Effector memory CD8-positive, alpha-beta T cell (primary cell): ENCODE measurements around the gene KIF1B.

ENCODE experiments used
- ATAC-seq: fragments of 150-1000 bp; cut with Tn5 transposase; replicated peaks from 2 replicates; pipeline ENCODE4 v1.10.0; 2021; ENCODE audit warnings: mild to moderate bottlenecking, moderate library complexity
- DNase-seq, 3 experiments: peaks; one replicate each; pipeline ENCODE4 v3.0.0; 2021
- H3K27ac Mint-ChIP-seq, 2 donors: one replicate each; pipeline ENCODE4 v1.8.0; 2022; ENCODE audit warnings: mild to moderate bottlenecking in 2 of 2, mixed read lengths in 2 of 2, moderate library complexity in 2 of 2
- H3K27me3 Mint-ChIP-seq, 2 donors: one replicate each; pipeline ENCODE4 v1.8.0; 2022; ENCODE audit warnings: mixed read lengths in 2 of 2
- H3K36me3 Mint-ChIP-seq: one replicate; pipeline ENCODE4 v1.8.0; 2022; ENCODE audit warnings: mild to moderate bottlenecking, moderate library complexity, mixed read lengths; ENCODE audit not compliant: insufficient read depth
- H3K4me1 Mint-ChIP-seq, 2 donors: one replicate each; pipeline ENCODE4 v1.8.0; 2022; ENCODE audit warnings: low read depth in 2 of 2, mixed read lengths in 2 of 2
- H3K4me3 Mint-ChIP-seq, 2 donors: one replicate each; pipeline ENCODE4 v1.8.0; 2022; ENCODE audit warnings: mild to moderate bottlenecking in 2 of 2, mixed read lengths in 2 of 2, moderate library complexity in 2 of 2
- H3K9me3 Mint-ChIP-seq, 2 donors: one replicate each; pipeline ENCODE4 v1.8.0; 2022; ENCODE audit warnings: mixed read lengths in 2 of 2
- total RNA-seq, 9 experiments: gene quantifications; one replicate each; lab custom pipeline; 2026; lab: John Stamatoyannopoulos, UW

KIF1B gene, protein sequence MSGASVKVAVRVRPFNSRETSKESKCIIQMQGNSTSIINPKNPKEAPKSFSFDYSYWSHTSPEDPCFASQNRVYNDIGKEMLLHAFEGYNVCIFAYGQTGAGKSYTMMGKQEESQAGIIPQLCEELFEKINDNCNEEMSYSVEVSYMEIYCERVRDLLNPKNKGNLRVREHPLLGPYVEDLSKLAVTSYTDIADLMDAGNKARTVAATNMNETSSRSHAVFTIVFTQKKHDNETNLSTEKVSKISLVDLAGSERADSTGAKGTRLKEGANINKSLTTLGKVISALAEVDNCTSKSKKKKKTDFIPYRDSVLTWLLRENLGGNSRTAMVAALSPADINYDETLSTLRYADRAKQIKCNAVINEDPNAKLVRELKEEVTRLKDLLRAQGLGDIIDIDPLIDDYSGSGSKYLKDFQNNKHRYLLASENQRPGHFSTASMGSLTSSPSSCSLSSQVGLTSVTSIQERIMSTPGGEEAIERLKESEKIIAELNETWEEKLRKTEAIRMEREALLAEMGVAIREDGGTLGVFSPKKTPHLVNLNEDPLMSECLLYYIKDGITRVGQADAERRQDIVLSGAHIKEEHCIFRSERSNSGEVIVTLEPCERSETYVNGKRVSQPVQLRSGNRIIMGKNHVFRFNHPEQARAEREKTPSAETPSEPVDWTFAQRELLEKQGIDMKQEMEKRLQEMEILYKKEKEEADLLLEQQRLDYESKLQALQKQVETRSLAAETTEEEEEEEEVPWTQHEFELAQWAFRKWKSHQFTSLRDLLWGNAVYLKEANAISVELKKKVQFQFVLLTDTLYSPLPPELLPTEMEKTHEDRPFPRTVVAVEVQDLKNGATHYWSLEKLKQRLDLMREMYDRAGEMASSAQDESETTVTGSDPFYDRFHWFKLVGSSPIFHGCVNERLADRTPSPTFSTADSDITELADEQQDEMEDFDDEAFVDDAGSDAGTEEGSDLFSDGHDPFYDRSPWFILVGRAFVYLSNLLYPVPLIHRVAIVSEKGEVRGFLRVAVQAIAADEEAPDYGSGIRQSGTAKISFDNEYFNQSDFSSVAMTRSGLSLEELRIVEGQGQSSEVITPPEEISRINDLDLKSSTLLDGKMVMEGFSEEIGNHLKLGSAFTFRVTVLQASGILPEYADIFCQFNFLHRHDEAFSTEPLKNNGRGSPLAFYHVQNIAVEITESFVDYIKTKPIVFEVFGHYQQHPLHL (N-terminal part only)
- total RNA-seq, result 47.8 to 110 (median 64.8) reads per million in 9 experiments

DNA sequence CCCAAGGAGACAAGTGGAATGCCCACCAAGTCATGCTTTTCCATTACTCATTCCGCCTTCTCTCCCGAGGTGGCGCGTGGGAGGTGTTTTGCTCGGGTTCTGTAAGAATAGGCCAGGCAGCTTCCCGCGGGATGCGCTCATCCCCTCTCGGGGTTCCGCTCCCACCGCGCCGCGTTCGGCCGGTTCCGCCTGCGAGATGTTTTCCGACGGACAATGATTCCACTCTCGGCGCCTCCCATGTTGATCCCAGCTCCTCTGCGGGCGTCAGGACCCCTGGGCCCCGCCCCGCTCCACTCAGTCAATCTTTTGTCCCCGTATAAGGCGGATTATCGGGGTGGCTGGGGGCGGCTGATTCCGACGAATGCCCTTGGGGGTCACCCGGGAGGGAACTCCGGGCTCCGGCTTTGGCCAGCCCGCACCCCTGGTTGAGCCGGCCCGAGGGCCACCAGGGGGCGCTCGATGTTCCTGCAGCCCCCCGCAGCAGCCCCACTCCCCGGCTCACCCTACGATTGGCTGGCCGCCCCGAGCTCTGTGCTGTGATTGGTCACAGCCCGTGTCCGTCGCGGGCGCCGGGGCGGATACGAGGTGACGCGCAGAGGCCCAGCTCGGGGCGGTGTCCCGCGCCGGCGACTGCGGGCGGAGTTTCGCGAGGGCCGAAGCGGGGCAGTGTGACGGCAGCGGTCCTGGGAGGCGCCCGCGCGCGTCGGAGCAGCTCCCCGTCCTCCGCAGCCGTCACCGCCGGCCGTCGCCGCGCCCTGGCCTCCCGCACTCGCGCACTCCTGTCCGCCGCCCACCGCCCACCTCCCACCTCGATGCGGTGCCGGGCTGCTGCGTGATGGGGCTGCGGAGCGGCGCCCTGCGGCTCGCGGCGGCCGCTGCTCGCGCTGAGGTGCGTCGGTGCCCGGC is at the start of gene KIF1B:
TSS of gene KIF1B (plus strand) at position 666 of the 906 bp plus-strand sequence. CDS start 21,759 bp downstream, outside the sequence.
- peak; percentile 95 to 97 (median 96) for DNase-seq
- peak within 1 kb of the TSS; percentile 90 to 94 for H3K27ac Mint-ChIP-seq
- H3K4me1 Mint-ChIP-seq, result peaks cover 24 to 26% of the 10 kb centered on the region in 2 donors
- peak; percentile 99 for ATAC-seq
- H3K27me3 Mint-ChIP-seq, result no peaks in the 10 kb centered on the region
- H3K4me3 Mint-ChIP-seq, result peak within 1 kb of the TSS; percentile 92
- no peaks in the 10 kb centered on the region for H3K9me3 Mint-ChIP-seq
- peaks cover 22% of the 10 kb centered on the region for H3K36me3 Mint-ChIP-seq

DNA sequence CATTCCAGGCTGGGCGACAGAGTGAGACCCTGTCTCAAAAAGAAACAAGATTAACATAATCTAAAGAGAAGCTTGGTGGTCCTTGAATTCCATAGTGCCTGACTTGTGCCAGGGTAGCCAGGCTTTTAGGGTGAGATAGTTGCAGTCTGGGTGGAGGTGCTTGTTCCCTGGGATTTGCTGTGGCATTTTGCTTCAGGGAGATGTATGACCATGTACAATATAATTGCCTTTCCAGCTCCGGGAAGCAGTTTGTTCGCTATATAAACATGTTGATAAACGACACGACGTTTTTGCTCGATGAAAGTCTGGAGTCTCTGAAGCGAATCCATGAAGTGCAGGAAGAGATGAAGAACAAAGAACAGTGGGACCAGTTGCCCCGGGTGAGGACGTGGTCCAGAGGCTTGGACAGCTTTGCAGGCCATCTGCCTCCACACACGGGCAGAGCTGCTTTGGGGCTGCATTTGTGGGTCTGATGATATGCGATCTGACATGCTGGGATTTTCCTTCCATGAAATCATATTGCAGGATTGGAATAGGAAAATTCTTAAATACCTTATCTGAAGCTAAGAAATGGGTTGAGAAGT is 49.4 kb upstream of the KIF1B start:
- DNase-seq (no peak), ATAC-seq (no peak)
- no peaks in the 10 kb centered on the region for H3K9me3 Mint-ChIP-seq
- H3K4me3 Mint-ChIP-seq, result no peak overlapping the region
- no peak overlapping the region for H3K27ac Mint-ChIP-seq
- peaks cover 33% of the 10 kb centered on the region for H3K36me3 Mint-ChIP-seq
- no peaks in the 10 kb centered on the region for H3K4me1 Mint-ChIP-seq
- H3K27me3 Mint-ChIP-seq, result no peaks in the 10 kb centered on the region

DNA sequence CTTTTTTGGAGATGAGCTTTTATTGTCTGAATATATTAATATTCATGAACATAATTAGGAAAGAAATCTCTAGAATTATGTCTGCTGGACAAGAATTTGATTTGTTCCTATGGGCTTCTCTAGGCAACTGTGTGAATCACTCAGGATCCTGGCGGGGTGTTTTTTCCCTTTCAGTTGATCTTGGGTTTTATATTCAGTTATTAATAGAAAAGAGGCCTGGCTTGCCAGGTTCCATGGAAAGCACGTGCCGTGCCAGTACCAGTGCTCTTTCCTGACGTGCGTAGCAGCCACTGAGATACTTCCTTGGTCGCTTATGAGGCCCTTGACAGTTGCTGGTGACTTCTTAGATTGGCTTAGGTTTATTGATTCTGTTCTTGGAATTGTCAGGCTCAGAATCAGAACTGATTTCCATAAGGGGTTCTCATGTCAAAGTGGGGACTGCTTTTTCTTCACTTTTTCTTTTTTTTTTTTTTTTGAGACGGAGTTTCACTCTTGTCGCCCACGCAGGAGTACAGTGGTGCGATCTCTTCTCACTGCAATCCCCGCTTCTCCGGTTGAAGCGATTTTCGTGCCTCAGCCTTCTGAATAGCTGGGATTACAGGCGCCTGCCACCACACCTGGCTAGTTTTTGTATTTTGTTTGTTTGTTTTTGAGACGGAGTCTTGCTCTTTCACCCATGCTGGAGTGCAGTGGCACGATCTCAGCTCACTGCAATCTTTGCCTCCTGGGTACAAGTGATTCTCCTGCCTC is 48.7 kb upstream of the KIF1B start:
- Mint-ChIP-seq H3K4me3 (no peak overlapping the region), H3K27me3 (no peaks in the 10 kb centered on the region), H3K27ac (peak overlapping the region in 1 of 2 donors; percentile 18), H3K9me3 (no peaks in the 10 kb centered on the region), H3K4me1 (no peaks in the 10 kb centered on the region), H3K36me3 (peaks cover 41% of the 10 kb centered on the region)
- DNase-seq (no peak), ATAC-seq (no peak)

DNA sequence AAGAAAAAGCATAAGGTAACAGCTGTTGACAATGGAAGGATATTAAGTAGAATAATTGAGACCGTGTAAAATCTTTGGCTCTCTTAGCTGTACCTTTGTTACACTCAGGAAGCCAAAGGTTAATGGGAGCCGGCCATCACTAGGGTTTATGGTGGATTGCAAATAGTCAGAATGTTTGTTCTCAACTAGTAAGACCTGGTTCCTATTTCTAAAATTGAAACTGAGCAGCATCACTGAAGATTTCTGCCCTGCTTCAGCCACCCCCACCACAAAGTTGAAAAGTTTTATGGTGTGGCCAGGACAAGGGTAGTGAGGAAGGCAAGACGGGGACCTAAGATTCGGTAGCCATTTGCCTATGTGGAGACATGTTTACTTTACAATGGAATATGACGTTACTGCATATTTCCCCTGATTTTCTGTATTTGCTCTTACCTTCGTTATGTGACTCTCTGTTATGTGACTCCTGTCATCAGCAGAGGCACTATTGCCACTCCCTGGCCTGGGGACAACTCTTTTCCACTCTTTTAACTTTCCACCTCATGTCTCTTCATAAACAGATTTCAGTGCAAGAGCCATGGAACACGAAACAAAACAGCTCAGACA is 41.4 kb upstream of the KIF1B start:
- Mint-ChIP-seq H3K4me3 (no peak overlapping the region), H3K27ac (peak overlapping the region in 1 of 2 donors; percentile 71), H3K4me1 (peaks cover 6 to 7% of the 10 kb centered on the region in 2 donors), H3K9me3 (no peaks in the 10 kb centered on the region), H3K36me3 (peaks cover 41% of the 10 kb centered on the region), H3K27me3 (no peaks in the 10 kb centered on the region)
- DNase-seq (no peak), ATAC-seq (no peak)

DNA sequence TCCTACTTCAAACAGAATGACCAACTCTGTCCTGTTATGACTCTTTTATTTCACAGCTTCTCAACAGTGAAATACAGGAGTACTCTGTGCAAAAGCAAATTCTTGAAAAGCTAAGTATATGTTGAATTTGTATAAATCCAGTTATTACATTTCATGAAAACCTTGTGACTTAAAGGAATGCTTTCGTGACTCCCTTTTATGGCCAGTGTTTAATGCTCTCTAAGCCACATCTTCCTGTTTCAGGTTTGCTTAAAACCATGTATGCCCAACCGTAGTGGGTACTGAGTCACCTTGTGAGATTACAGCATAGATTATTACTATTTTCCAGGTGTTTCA is 40.2 kb upstream of the KIF1B start:
- no peak for DNase-seq
- ATAC-seq, result no peak
- Mint-ChIP-seq H3K27ac (peak overlapping the region; percentile 51 to 71), H3K27me3 (no peaks in the 10 kb centered on the region), H3K36me3 (peaks cover 41% of the 10 kb centered on the region), H3K9me3 (no peaks in the 10 kb centered on the region), H3K4me3 (no peak overlapping the region), H3K4me1 (peaks cover 6 to 7% of the 10 kb centered on the region in 2 donors)

DNA sequence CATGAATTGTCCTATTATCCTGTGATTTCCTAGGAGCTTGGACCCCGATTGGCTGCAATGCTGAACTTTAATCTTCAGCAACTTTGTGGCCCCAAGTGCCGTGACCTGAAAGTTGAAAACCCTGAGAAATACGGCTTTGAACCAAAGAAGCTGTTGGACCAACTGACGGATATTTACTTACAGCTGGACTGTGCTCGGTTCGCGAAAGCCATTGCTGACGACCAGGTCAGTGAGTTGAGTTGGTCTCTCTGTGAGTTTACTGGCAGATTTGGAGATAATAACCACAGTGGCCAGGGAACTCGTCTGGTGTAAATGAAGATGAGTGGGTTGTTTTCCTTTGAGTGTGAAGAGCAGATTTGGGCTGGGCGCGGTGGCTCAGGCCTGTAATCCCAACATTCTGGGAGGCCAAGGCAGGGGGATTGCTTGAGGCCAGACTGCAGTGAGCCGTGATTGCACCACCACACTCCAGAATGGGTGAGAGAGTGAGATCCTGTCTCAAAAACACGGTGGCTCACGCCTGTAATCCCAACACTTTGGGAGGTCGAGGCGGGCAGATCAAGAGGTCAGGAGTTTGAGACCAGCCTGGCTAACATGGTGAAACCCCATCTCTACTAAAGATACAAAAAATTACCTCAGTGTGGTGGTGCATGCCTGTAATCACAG is 39.1 kb upstream of the KIF1B start:
- Mint-ChIP-seq H3K4me3 (no peak overlapping the region), H3K4me1 (peaks cover 6 to 7% of the 10 kb centered on the region in 2 donors), H3K36me3 (peaks cover 33% of the 10 kb centered on the region), H3K27ac (no peak overlapping the region), H3K27me3 (no peaks in the 10 kb centered on the region), H3K9me3 (no peaks in the 10 kb centered on the region)
- ATAC-seq, result no peak
- no peak for DNase-seq

DNA sequence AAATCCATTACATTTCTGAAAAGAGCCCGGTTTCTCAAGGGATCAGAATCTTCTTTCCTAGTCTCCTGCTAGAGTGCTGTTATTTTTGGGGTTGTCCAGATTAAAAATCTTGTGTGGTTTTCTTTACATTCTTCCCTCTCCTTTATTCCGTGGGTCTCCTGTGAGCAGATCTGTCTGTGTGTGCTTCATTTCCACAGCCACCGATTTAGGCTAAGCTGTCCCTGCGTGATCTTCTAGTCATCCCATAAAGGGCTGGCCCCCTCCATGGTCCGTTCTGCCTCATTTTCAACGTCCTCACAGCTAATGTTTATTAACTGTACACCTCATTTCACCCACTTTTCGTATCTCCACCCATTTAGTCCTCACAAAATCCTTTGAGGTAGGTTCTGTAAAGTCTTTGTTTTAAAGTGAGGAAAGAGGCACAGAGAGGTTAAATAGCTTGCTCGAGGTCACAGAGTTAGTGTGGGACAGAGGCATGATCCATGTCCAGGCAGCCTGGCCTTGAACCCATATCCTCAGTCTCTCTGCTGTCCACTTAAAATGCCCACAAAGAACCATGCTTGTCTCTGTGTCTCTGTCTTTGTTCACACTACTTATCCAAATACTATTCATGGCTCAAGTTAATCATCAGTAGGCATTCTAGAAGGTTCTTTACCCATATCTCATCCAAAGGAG is 38.2 kb upstream of the KIF1B start:
- DNase-seq (no peak), ATAC-seq (no peak)
- no peaks in the 10 kb centered on the region for H3K9me3 Mint-ChIP-seq
- H3K27ac Mint-ChIP-seq, result peak overlapping the region; percentile 4 to 66
- peaks cover 29% of the 10 kb centered on the region for H3K36me3 Mint-ChIP-seq
- H3K4me3 Mint-ChIP-seq, result no peak overlapping the region
- no peaks in the 10 kb centered on the region for H3K27me3 Mint-ChIP-seq
- peaks cover 6 to 7% of the 10 kb centered on the region in 2 donors for H3K4me1 Mint-ChIP-seq

DNA sequence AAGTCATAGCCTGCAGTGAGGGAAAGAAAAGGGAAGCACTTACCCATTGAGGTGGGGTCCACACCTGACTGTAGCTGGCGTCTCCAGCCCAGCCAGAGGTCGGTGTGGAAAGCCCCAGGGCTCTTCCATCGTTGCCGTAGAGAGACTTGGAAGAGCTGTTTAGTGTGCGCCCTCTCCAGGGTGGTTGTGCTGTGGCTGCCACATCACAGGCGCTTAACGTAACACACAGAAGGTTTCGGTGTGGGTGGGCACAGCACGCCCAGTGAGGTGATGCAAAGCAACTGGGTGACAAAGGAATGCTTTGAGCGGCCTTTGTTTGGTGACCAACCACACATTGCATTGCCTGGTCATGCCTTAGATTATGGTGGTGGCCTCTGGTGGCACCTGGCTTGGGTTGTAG is 36.8 kb upstream of the KIF1B start:
- H3K27me3 Mint-ChIP-seq, result no peaks in the 10 kb centered on the region
- H3K27ac Mint-ChIP-seq, result no peak overlapping the region
- H3K4me1 Mint-ChIP-seq, result peaks cover 6 to 7% of the 10 kb centered on the region in 2 donors
- peaks cover 30% of the 10 kb centered on the region for H3K36me3 Mint-ChIP-seq
- ATAC-seq (no peak), DNase-seq (no peak)
- no peaks in the 10 kb centered on the region for H3K9me3 Mint-ChIP-seq
- no peak overlapping the region for H3K4me3 Mint-ChIP-seq

DNA sequence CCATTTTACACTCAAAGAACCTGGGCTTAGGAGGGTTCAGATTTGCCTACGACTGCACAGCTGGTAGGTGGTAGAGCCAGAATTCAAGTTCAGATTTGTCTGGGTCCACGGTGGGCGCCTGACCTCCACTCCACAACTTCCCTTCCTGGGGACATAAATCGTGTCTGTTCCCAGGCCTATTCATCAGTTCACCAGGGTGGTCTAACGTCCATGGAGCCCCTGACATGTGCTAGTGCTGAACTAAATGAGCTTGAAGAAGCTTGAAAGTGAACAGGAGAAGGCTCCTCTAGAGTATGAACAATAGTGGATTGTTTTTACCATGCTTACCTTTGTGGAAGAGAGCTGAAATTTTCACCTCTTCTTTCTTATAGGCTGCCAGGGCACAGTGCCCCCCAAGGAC is 32.5 kb upstream of the KIF1B start:
- no peak for DNase-seq
- Mint-ChIP-seq H3K4me3 (no peak overlapping the region), H3K27me3 (no peaks in the 10 kb centered on the region), H3K9me3 (no peaks in the 10 kb centered on the region), H3K36me3 (peaks cover 31% of the 10 kb centered on the region), H3K4me1 (no peaks in the 10 kb centered on the region), H3K27ac (no peak overlapping the region)
- ATAC-seq, result no peak

DNA sequence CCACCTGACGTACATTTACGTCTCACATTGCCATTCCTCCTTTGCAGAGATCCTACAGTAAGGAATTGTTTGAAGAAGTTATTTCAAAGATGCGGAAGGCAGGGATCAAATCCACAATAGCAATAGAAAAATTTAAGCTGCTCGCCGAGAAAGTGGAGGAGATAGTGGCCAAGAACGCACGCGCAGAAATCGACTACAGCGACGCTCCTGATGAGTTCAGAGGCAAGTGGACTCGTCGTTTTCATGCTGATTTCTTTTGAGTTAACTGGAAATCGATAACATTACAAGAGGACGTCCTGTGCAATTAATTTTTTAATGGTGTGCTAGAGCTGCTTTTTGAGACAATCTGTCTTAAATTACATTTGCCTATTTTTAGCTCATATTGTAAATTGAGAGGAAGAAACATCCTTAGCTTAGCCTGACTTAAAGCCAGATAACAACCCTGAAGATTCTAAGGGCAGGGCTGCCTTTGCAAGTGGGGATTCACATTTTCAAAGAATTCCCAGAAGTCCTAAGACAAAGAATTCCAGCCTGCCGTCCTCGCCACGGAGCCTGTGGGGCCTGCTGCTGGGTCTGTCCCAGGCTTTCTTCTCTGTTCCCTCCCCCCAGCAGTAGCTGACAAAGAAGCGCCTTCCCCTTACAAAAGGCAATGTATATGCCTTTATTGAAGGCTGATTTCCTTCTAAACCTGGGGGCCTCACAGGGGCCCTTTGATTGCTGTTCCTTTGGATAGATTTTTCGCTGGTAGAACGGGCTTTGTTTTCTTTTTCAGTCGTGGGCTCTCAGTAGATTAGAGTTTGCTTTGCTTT is 31.6 kb upstream of the KIF1B start:
- H3K9me3 Mint-ChIP-seq, result no peaks in the 10 kb centered on the region
- ATAC-seq (no peak), DNase-seq (no peak)
- H3K27me3 Mint-ChIP-seq, result no peaks in the 10 kb centered on the region
- H3K27ac Mint-ChIP-seq, result no peak overlapping the region
- H3K4me3 Mint-ChIP-seq, result no peak overlapping the region
- peaks cover 31% of the 10 kb centered on the region for H3K36me3 Mint-ChIP-seq
- H3K4me1 Mint-ChIP-seq, result no peaks in the 10 kb centered on the region
